CD14-positive monocyte (primary cell): Measurements from ENCODE around the gene RAB1B. TPM values are rescaled to one million over a fixed set of nuclear protein-coding genes. Genes with fewer than 3 reads are reported as not detected.

Source experiments
- DNase-seq, 3 donors: peaks; one replicate each; pipeline ENCODE4 v3.0.0-alpha.2; 2011 to 2022
- H2AFZ ChIP-seq: 2 replicates; pipeline ENCODE4 v1.6.0; 2012; ENCODE audit warnings: mild to moderate bottlenecking, low read depth, low read length, inconsistent platforms; ENCODE audit not compliant: insufficient read depth, poor library complexity, severe bottlenecking
- H3K27ac ChIP-seq, 2 donors: 1 replicate in 1 of 2; 2 replicates in 1 of 2; pipeline ENCODE4 v1.5.1; 2012 to 2013; ENCODE audit warnings: low read length in 2 of 2, control low read depth in 1 of 2, inconsistent platforms in 1 of 2, low read depth in 1 of 2, mild to moderate bottlenecking in 1 of 2
- H3K27me3 ChIP-seq, 2 donors: one replicate each; pipeline versions ENCODE4 v1.6.0 to v1.6.1; 2011 to 2013; ENCODE audit warnings: low read length in 2 of 2; ENCODE audit not compliant: control insufficient read depth in 2 of 2, insufficient read depth in 2 of 2
- H3K36me3 ChIP-seq, 2 donors: replicated peaks in 1 of 2; 1 replicate in 1 of 2; 2 replicates in 1 of 2; pipeline versions ENCODE4 v1.5.1 to v1.6.1; 2012 to 2013; ENCODE audit warnings: low read length in 2 of 2, control low read depth in 1 of 2, inconsistent platforms in 1 of 2, mild to moderate bottlenecking in 1 of 2; ENCODE audit not compliant: insufficient read depth in 2 of 2, control insufficient read depth in 1 of 2
- H3K4me1 ChIP-seq, 2 donors: 1 replicate in 1 of 2; 2 replicates in 1 of 2; pipeline versions ENCODE4 v1.5.1 to v1.6.1; 2012 to 2013; ENCODE audit warnings: low read length in 2 of 2, control low read depth in 1 of 2, inconsistent platforms in 1 of 2, mild to moderate bottlenecking in 1 of 2, moderate library complexity in 1 of 2; ENCODE audit not compliant: insufficient read depth in 2 of 2, control insufficient read depth in 1 of 2
- H3K4me2 ChIP-seq: replicated peaks from 2 replicates; pipeline ENCODE3; 2012; ENCODE audit warnings: low read length, moderate library complexity, mild to moderate bottlenecking; ENCODE audit not compliant: poor library complexity, severe bottlenecking; ENCODE audit errors: extremely low read depth
- H3K4me3 ChIP-seq, 3 experiments: fragments of 200-600 bp in 1 of 3; sonication (generic) in 1 of 3; replicated peaks in 1 of 3; 1 replicate in 2 of 3; 2 replicates in 1 of 3; pipeline ENCODE4 v1.5.1; 2011 to 2013; ENCODE audit warnings: low read length in 3 of 3, mild to moderate bottlenecking in 3 of 3, control low read depth in 2 of 3, low read depth in 2 of 3, inconsistent platforms in 1 of 3, moderate library complexity in 1 of 3
- H3K79me2 ChIP-seq: 2 replicates; pipeline ENCODE4 v1.6.0; 2012; ENCODE audit warnings: mild to moderate bottlenecking, control low read depth, inconsistent platforms, low read length, moderate library complexity; ENCODE audit not compliant: insufficient read depth
- H3K9ac ChIP-seq: 2 replicates; pipeline ENCODE4 v1.6.0; 2017; ENCODE audit warnings: low read length, mild to moderate bottlenecking; ENCODE audit not compliant: insufficient read depth, poor library complexity, severe bottlenecking
- H3K9me3 ChIP-seq, 2 donors: replicated peaks in 1 of 2; 1 replicate in 1 of 2; 2 replicates in 1 of 2; pipeline versions ENCODE4 v1.5.1 to v1.6.1; 2012 to 2013; ENCODE audit warnings: low read length in 2 of 2, control low read depth in 1 of 2; ENCODE audit not compliant: control insufficient read depth in 1 of 2, insufficient read depth in 1 of 2
- H4K20me1 ChIP-seq: 2 replicates; pipeline ENCODE4 v1.6.0; 2012; ENCODE audit warnings: mild to moderate bottlenecking, low read length, control low read depth, moderate library complexity; ENCODE audit not compliant: insufficient read depth
- H3K27ac Mint-ChIP-seq, 7 donors: one replicate each; pipeline ENCODE4 v1.8.0; 2020; ENCODE audit warnings: mild to moderate bottlenecking in 7 of 7, mixed read lengths in 7 of 7, moderate library complexity in 6 of 7, inconsistent platforms in 2 of 7
- H3K27me3 Mint-ChIP-seq, 3 donors: one replicate each; pipeline ENCODE4 v1.8.0; 2021 to 2022; ENCODE audit warnings: low read depth in 3 of 3, mild to moderate bottlenecking in 3 of 3, mixed read lengths in 3 of 3, moderate library complexity in 3 of 3, inconsistent platforms in 1 of 3
- H3K36me3 Mint-ChIP-seq, 2 donors: one replicate each; pipeline ENCODE4 v1.8.0; 2020; ENCODE audit warnings: mixed read lengths in 2 of 2, inconsistent platforms in 1 of 2, mild to moderate bottlenecking in 1 of 2
- H3K4me1 Mint-ChIP-seq: one replicate; pipeline ENCODE4 v1.8.0; 2020; ENCODE audit warnings: mild to moderate bottlenecking, mixed read lengths
- H3K4me3 Mint-ChIP-seq, 2 donors: one replicate each; pipeline ENCODE4 v1.8.0; 2020; ENCODE audit warnings: mild to moderate bottlenecking in 2 of 2, mixed read lengths in 2 of 2, moderate library complexity in 1 of 2
- H3K9me3 Mint-ChIP-seq, 7 donors: one replicate each; pipeline ENCODE4 v1.8.0; 2020 to 2022; ENCODE audit warnings: mixed read lengths in 7 of 7, mild to moderate bottlenecking in 6 of 7, moderate library complexity in 6 of 7, inconsistent platforms in 2 of 7
- CTCF ChIP-seq: fragments of 200-600 bp; IDR thresholded peaks from one replicate; pipeline ENCODE4 v1.8.0; 2022; ENCODE audit warnings: antibody characterized with exemption, mild to moderate bottlenecking
- WGBS: methylation state at CpG from one replicate; pipeline ENCODE4 v1.1.5; 2013; ENCODE audit warnings: missing lambda C conversion rate; ENCODE audit not compliant: insufficient coverage; 5-methylcytosine and 5-hydroxymethylcytosine counted together
- intact Hi-C, 2 donors: fragments of 100-400 bp; cut with micrococcal nuclease; formaldehyde crosslinking; loops; one replicate each; pipeline versions ENCODE4 v1.15.0 to v1.15.1; 2023
- polyA plus RNA-seq, 3 donors: library from polyadenylated mRNA; depleted of rRNA in 1 of 3; unstranded in 2 of 3; stranded (reverse) in 1 of 3; fragments of 300-500 nt in 2 of 3; fragments of >200 nt in 1 of 3; fragmentation: Illumina TruSeq in 2 of 3; gene quantifications; 1 replicate in 2 of 3; 2 replicates in 1 of 3; pipeline ENCODE4 v1.2.3, GENCODE V29; 2012 to 2021

The RAB1B gene
- polyA plus RNA-seq, 3 donors, result 17.9 to 90.5 (median 18.8) TPM

GRCh38 chr11:66311470-66311964 is 43.1 kb downstream of the RAB1B start:
- Mint-ChIP-seq H3K36me3 (peaks cover 0 to 2% of the 10 kb centered on the region in 2 donors), H3K4me1 (peaks cover 24% of the 10 kb centered on the region), H3K27ac (peak overlapping the region; percentile 96 to 99 (median 97)), H3K4me3 (peak overlapping the region; percentile 92 to 98), H3K9me3 (peaks cover 0 to 2% (median 0%) of the 10 kb centered on the region in 7 donors), H3K27me3 (peaks cover 8 to 18% (median 12%) of the 10 kb centered on the region in 3 donors)
- Histone ChIP-seq H3K27me3 (no peaks in the 10 kb centered on the region), H3K36me3 (no peaks in the 10 kb centered on the region), H3K9me3 (no peaks in the 10 kb centered on the region), H3K4me1 (peaks cover 28 to 37% of the 10 kb centered on the region in 2 donors), H3K9ac (peak overlapping the region; percentile 69), H3K4me2 (peak overlapping the region; percentile 90), H3K4me3 (peak overlapping the region; percentile 40 to 90 (median 69)), H2AFZ (peak overlapping the region; percentile 85), H4K20me1 (no peaks in the 10 kb centered on the region), H3K27ac (peak overlapping the region; percentile 85 to 90), H3K79me2 (no peaks in the 10 kb centered on the region)
- intact Hi-C loops, result loop anchor here (1.0 to 10.0 kb wide), 2 partner anchors 73 to 78 kb away; no protein-coding TSS in a partner anchor
- no peak for TF ChIP-seq CTCF
- DNase-seq, result no peak
- 34% methylated on average over 16 of the region's 26 CpGs for whole genome bisulfite sequencing

DNA sequence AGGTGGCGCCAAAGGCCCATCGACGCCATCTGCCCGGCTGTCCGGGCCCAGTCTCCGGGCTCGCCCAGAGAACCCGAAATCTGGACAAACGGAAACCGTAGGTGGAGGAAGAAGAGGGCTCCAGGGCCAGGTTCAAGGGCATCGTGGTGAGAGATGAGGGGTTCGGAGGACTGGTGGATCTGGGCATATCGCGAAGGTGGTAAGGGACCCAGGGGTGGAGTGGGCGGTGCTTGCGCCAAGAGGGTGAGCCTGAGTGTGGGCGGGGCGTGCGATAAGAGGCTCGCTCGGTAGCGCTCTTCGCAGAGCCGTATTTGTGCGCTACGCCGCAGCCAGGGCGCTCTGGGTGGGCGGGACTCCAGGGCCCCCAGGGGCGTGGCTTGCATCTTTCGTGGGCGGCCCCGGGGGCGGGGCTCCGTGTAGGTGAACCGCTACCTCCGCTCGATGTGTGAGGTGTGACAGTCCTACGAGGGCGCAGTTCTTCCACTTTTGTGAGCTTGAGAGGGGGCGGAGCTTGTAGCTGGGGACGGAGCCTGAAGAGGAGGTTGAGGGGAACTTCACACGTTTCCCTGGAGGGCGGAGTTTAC is 43.6 kb downstream of the RAB1B start:
- Histone ChIP-seq H3K27me3 (no peaks in the 10 kb centered on the region), H4K20me1 (no peaks in the 10 kb centered on the region), H3K9ac (peak overlapping the region; percentile 69), H3K4me1 (peaks cover 32 to 42% of the 10 kb centered on the region in 2 donors), H3K4me2 (peak overlapping the region; percentile 90), H3K79me2 (no peaks in the 10 kb centered on the region), H3K27ac (peak overlapping the region; percentile 85 to 90), H3K4me3 (peak overlapping the region; percentile 40 to 90 (median 69)), H3K9me3 (no peaks in the 10 kb centered on the region), H2AFZ (peak overlapping the region; percentile 85), H3K36me3 (no peaks in the 10 kb centered on the region)
- WGBS, result under 1% methylated on average over 44 of the region's 44 CpGs
- TF ChIP-seq CTCF, result peak; percentile 98
- DNase-seq, result peak; percentile 78 to 85 (median 83)
- intact Hi-C loops, result loop anchor here (1.0 to 10.0 kb wide), 4 partner anchors 16 to 77 kb away; partner anchors contain the start of gene BRMS1 (in 1 of the 2)
- H3K36me3 Mint-ChIP-seq, result peaks cover 0 to 2% of the 10 kb centered on the region in 2 donors
- H3K4me1 Mint-ChIP-seq, result peaks cover 25% of the 10 kb centered on the region
- peak overlapping the region; percentile 96 to 99 (median 97) for H3K27ac Mint-ChIP-seq
- peaks cover 0 to 2% (median 0%) of the 10 kb centered on the region in 7 donors for H3K9me3 Mint-ChIP-seq
- peak overlapping the region; percentile 92 to 98 for H3K4me3 Mint-ChIP-seq
- H3K27me3 Mint-ChIP-seq, result peaks cover 8 to 17% (median 13%) of the 10 kb centered on the region in 3 donors
